PFSK-1 (cell line): ENCODE data around the gene GPD1.

Experiments used
- FOXP2 ChIP-seq: optimal IDR thresholded peaks from 2 replicates; pipeline ENCODE3; 2011; ENCODE audit warnings: borderline replicate concordance, control low read depth, inconsistent platforms; ENCODE audit not compliant: insufficient read depth; ENCODE audit errors: extremely low read length, extremely low read depth
- POLR2AphosphoS5 ChIP-seq: IDR thresholded peaks from 2 replicates; pipeline ENCODE4 v1.6.1; 2012; ENCODE audit warnings: low read depth, mild to moderate bottlenecking, control low read depth, low read length, moderate library complexity
- SIN3A ChIP-seq: IDR thresholded peaks from 2 replicates; pipeline ENCODE4 v1.6.1; 2012; ENCODE audit warnings: mild to moderate bottlenecking, low read length, moderate library complexity, borderline replicate concordance; ENCODE audit not compliant: insufficient read depth
- TF ChIP-seq, protein P1 (sequence below), 2 experiments: IDR thresholded peaks; 2 replicates each; pipeline versions ENCODE4 v1.6.1 to v1.8.0; 2011 to 2012; ENCODE audit warnings: low read depth in 2 of 2, low read length in 2 of 2, control low read depth in 1 of 2, inconsistent platforms in 1 of 2, mild to moderate bottlenecking in 1 of 2, moderate library complexity in 1 of 2; ENCODE audit not compliant: insufficient read depth in 1 of 2

DNA sequence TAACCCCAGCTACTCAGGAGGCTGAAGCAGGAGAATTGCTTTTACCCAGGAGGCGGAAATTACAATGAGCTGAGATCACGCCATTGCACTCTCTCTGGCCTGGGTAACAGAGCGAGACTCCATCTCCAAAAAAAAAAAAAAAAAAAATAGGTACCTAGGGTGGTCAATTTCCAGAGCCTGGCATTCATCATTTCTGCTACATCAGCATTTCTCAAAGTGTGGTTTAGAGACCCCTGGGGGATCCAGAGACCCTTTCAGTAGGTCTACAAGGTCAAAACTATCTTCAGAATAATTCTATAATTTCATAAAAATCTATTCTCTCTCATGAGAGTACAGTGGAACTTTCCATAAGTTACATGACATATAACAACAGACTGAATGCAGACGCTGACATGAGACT lies 43.5 kb downstream of the GPD1 start:
- TF ChIP-seq POLR2AphosphoS5 = no peak
- no peak for TF ChIP-seq FOXP2
- TF ChIP-seq, protein P1, sequence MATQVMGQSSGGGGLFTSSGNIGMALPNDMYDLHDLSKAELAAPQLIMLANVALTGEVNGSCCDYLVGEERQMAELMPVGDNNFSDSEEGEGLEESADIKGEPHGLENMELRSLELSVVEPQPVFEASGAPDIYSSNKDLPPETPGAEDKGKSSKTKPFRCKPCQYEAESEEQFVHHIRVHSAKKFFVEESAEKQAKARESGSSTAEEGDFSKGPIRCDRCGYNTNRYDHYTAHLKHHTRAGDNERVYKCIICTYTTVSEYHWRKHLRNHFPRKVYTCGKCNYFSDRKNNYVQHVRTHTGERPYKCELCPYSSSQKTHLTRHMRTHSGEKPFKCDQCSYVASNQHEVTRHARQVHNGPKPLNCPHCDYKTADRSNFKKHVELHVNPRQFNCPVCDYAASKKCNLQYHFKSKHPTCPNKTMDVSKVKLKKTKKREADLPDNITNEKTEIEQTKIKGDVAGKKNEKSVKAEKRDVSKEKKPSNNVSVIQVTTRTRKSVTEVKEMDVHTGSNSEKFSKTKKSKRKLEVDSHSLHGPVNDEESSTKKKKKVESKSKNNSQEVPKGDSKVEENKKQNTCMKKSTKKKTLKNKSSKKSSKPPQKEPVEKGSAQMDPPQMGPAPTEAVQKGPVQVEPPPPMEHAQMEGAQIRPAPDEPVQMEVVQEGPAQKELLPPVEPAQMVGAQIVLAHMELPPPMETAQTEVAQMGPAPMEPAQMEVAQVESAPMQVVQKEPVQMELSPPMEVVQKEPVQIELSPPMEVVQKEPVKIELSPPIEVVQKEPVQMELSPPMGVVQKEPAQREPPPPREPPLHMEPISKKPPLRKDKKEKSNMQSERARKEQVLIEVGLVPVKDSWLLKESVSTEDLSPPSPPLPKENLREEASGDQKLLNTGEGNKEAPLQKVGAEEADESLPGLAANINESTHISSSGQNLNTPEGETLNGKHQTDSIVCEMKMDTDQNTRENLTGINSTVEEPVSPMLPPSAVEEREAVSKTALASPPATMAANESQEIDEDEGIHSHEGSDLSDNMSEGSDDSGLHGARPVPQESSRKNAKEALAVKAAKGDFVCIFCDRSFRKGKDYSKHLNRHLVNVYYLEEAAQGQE (IDR thresholded peaks at IDR 0.05; ENCODE audit: insufficient read depth in 1 of 2, low read depth in 2 of 2, low read length in 2 of 2) = no peak
- TF ChIP-seq SIN3A = no peak
